Endothelial cell of umbilical vein (primary cell): Measurements from ENCODE around the gene PAPPA2. TPM values are rescaled to one million over a fixed set of nuclear protein-coding genes. Genes with fewer than 3 reads are reported as not detected.

Experiments
- BruUV-seq: library from RNA; stranded (reverse); fragments of 400-500 nt; replicated peaks from 2 replicates; lab custom pipeline; 2021; lab: Mats Ljungman, UMichigan
- CTCF ChIA-PET: fragments of 300-600, 350-600 bp; sonication (Branson Sonifier 250); formaldehyde crosslinking; loops from one replicate; lab custom pipeline; 2021; ENCODE audit warnings: antibody characterized with exemption, inconsistent platforms; lab: Charles Lee
- POLR2A ChIA-PET: fragments of 300-600, 350-600 bp; sonication (Branson Sonifier 250); formaldehyde crosslinking; loops from one replicate; lab custom pipeline; 2021; ENCODE audit warnings: antibody characterized with exemption, inconsistent platforms; lab: Charles Lee
- DNase-seq: peaks from one replicate; pipeline ENCODE4 v3.0.0-alpha.2; 2011; ENCODE audit warnings: low read depth, low spot score
- FAIRE-seq: peaks from 2 replicates; lab custom pipeline; 2011; peaks lifted over from hg19 to GRCh38; lab: Jason Lieb, UNC
- H2AFZ ChIP-seq: 2 replicates; pipeline ENCODE4 v1.6.0; 2012; ENCODE audit warnings: low read depth, low read length, control low read depth, inconsistent platforms
- H3K27ac ChIP-seq: 2 replicates; pipeline ENCODE4 v1.5.1; 2011; ENCODE audit warnings: low read depth, mild to moderate bottlenecking, control low read depth, low read length, moderate library complexity; ENCODE audit not compliant: insufficient read depth
- H3K27me3 ChIP-seq, 2 experiments: 2 replicates each; pipeline versions ENCODE4 v1.6.0 to v1.6.1; 2011; ENCODE audit warnings: low read length in 2 of 2, mixed read lengths in 1 of 2; ENCODE audit not compliant: control insufficient read depth in 2 of 2, insufficient read depth in 2 of 2
- H3K36me3 ChIP-seq, 2 experiments: 2 replicates in 1 of 2; 3 replicates in 1 of 2; pipeline ENCODE4 v1.5.1; 2011; ENCODE audit warnings: low read length in 2 of 2, mild to moderate bottlenecking in 1 of 2, moderate library complexity in 1 of 2; ENCODE audit not compliant: control insufficient read depth in 2 of 2, insufficient read depth in 2 of 2; ENCODE audit errors: extremely low read depth in 1 of 2
- H3K4me1 ChIP-seq: 3 replicates; pipeline ENCODE4 v1.5.1; 2011; ENCODE audit warnings: mild to moderate bottlenecking, low read length; ENCODE audit not compliant: control insufficient read depth, insufficient read depth; ENCODE audit errors: extremely low read depth
- H3K4me2 ChIP-seq: 2 replicates; pipeline ENCODE4 v1.6.1; 2011; ENCODE audit warnings: low read length, control low read depth, mixed read lengths; ENCODE audit not compliant: insufficient read depth
- H3K4me3 ChIP-seq, 3 experiments: fragments of 200-600 bp in 1 of 3; sonication (generic), shearing (Covaris generic) in 1 of 3; replicated peaks in 1 of 3; 2 replicates each; pipeline ENCODE4 v1.5.1; 2011 to 2016; ENCODE audit warnings: control low read depth in 3 of 3, low read length in 3 of 3, mild to moderate bottlenecking in 2 of 3, inconsistent platforms in 1 of 3, low read depth in 1 of 3, moderate library complexity in 1 of 3; ENCODE audit not compliant: insufficient read depth in 1 of 3
- H3K79me2 ChIP-seq: 2 replicates; pipeline ENCODE4 v1.6.0; 2012; ENCODE audit warnings: low read length, inconsistent platforms; ENCODE audit not compliant: control insufficient read depth, insufficient read depth
- H3K9ac ChIP-seq: replicated peaks from 2 replicates; pipeline ENCODE3; 2011; ENCODE audit warnings: low read length, control low read depth; ENCODE audit not compliant: insufficient read depth; ENCODE audit errors: extremely low read depth
- H3K9me1 ChIP-seq: replicated peaks from 3 replicates; pipeline ENCODE4 v1.6.0; 2011; ENCODE audit warnings: mild to moderate bottlenecking, low read length; ENCODE audit not compliant: control insufficient read depth, insufficient read depth; ENCODE audit errors: extremely low read depth
- H3K9me3 ChIP-seq: replicated peaks from 2 replicates; pipeline ENCODE4 v1.5.1; 2012; ENCODE audit warnings: low read length, inconsistent platforms; ENCODE audit not compliant: control insufficient read depth, insufficient read depth
- H4K20me1 ChIP-seq: replicated peaks from 2 replicates; pipeline ENCODE3; 2011; ENCODE audit warnings: mild to moderate bottlenecking, low read length; ENCODE audit not compliant: control insufficient read depth, insufficient read depth; ENCODE audit errors: extremely low read depth
- CTCF ChIP-seq, 2 donors: IDR thresholded peaks; 1 replicate in 1 of 2; 2 replicates in 1 of 2; pipeline ENCODE4 v1.5.1; 2011; ENCODE audit warnings: low read length in 2 of 2, mild to moderate bottlenecking in 2 of 2, moderate library complexity in 2 of 2, control low read depth in 1 of 2, inconsistent platforms in 1 of 2, low read depth in 1 of 2; ENCODE audit not compliant: insufficient read depth in 1 of 2; ENCODE audit errors: extremely low read depth in 1 of 2
- EZH2 ChIP-seq: IDR thresholded peaks from 2 replicates; pipeline ENCODE4 v1.6.1; 2012; ENCODE audit warnings: borderline replicate concordance, low read depth, mild to moderate bottlenecking, moderate library complexity, low read length, inconsistent platforms; ENCODE audit not compliant: severe bottlenecking
- FOS ChIP-seq: IDR thresholded peaks from 2 replicates; pipeline ENCODE4 v1.6.1; 2011; ENCODE audit warnings: mild to moderate bottlenecking, low read length, moderate library complexity, borderline replicate concordance; ENCODE audit not compliant: insufficient read depth
- GATA2 ChIP-seq: IDR thresholded peaks from 2 replicates; pipeline ENCODE4 v1.7.0; 2011; ENCODE audit warnings: low read depth, mild to moderate bottlenecking, moderate library complexity, mixed read lengths, low read length; ENCODE audit not compliant: insufficient read length, insufficient read depth
- JUN ChIP-seq: IDR thresholded peaks from 2 replicates; pipeline ENCODE4 v1.6.1; 2011; ENCODE audit warnings: borderline replicate concordance, low read depth; ENCODE audit not compliant: insufficient read length, insufficient read depth
- MAX ChIP-seq: IDR thresholded peaks from 2 replicates; pipeline ENCODE4 v1.6.1; 2011; ENCODE audit not compliant: insufficient read depth, insufficient read length
- MYC ChIP-seq: IDR thresholded peaks from one replicate; pipeline ENCODE4 v1.6.1; 2011; ENCODE audit warnings: mild to moderate bottlenecking, low read depth, low read length
- POLR2A ChIP-seq: IDR thresholded peaks from 2 replicates; pipeline ENCODE4 v1.6.1; 2012; ENCODE audit warnings: low read depth, mild to moderate bottlenecking, control low read depth, low read length
- POLR2AphosphoS5 ChIP-seq: IDR thresholded peaks from 2 replicates; pipeline ENCODE4 v1.6.1; 2012; ENCODE audit warnings: low read depth, mild to moderate bottlenecking, control low read depth, low read length, moderate library complexity; ENCODE audit not compliant: insufficient read depth
- dilution Hi-C: fragments of 300-500 bp; cut with MboI; formaldehyde crosslinking; loops from one replicate; pipeline ENCODE4 v1.15.0; 2019; ENCODE audit warnings: low sequenced_read_pairs; ENCODE audit not compliant: extremely low pct_ligation_motif_present
- intact Hi-C: fragments of 100-400 bp; cut with micrococcal nuclease; formaldehyde crosslinking; loops from one replicate; pipeline ENCODE4 v1.10.0; 2022
- polyA plus RNA-seq, 4 experiments: library from polyadenylated mRNA; depleted of rRNA in 3 of 4; stranded (reverse) in 3 of 4; unstranded in 1 of 4; fragments of >200 nt; gene quantifications; 2 replicates each; pipeline versions ENCODE4 v1.2.1 to v1.2.3, GENCODE V29; 2011 to 2012; ENCODE audit warnings: missing spikeins in 1 of 4
- total RNA-seq: library from RNA; stranded (reverse); gene quantifications from 2 replicates; pipeline ENCODE4 v1.2.3, GENCODE V29; 2021

Gene PAPPA2
- total and polyA plus RNA-seq, 2 donors (not counting 3 experiments of a cell fraction or from before 2014, with no cell fraction given) = not detected

GRCh38 chr1:176625365-176625764 lies 162.4 kb downstream of the PAPPA2 start:
- Histone ChIP-seq H4K20me1 (no peaks in the 10 kb centered on the region), H3K9me3 (no peaks in the 10 kb centered on the region), H3K4me3 (no peak overlapping the region), H3K4me2 (no peak overlapping the region), H3K27me3 (no peaks in the 10 kb centered on the region), H3K36me3 (no peaks in the 10 kb centered on the region), H3K4me1 (no peaks in the 10 kb centered on the region), H3K9me1 (no peaks in the 10 kb centered on the region), H3K79me2 (no peaks in the 10 kb centered on the region), H2AFZ (no peak overlapping the region), H3K27ac (no peak overlapping the region), H3K9ac (no peak overlapping the region)
- intact Hi-C loops = no loop called here
- dilution Hi-C loops = no loop called here
- TF ChIP-seq MAX = no peak
- TF ChIP-seq CTCF (IDR thresholded peaks at IDR 0.05; ENCODE audit: extremely low read depth in 1 of 2, insufficient read depth in 1 of 2, low read depth in 1 of 2, low read length in 2 of 2) = no peak
- TF ChIP-seq EZH2 = no peak
- TF ChIP-seq POLR2A = no peak
- TF ChIP-seq FOS = no peak
- no peak for TF ChIP-seq MYC
- no peak for TF ChIP-seq JUN
- no peak for TF ChIP-seq GATA2
- TF ChIP-seq POLR2AphosphoS5 = no peak
- BruUV-seq = no TSS peak
- ChIA-PET CTCF (no interaction called here), POLR2A (no interaction called here)
- FAIRE-seq (no peak), DNase-seq (no peak)
